ENCODE measurements around the gene ACTN4.

The ACTN4 gene

DNA sequence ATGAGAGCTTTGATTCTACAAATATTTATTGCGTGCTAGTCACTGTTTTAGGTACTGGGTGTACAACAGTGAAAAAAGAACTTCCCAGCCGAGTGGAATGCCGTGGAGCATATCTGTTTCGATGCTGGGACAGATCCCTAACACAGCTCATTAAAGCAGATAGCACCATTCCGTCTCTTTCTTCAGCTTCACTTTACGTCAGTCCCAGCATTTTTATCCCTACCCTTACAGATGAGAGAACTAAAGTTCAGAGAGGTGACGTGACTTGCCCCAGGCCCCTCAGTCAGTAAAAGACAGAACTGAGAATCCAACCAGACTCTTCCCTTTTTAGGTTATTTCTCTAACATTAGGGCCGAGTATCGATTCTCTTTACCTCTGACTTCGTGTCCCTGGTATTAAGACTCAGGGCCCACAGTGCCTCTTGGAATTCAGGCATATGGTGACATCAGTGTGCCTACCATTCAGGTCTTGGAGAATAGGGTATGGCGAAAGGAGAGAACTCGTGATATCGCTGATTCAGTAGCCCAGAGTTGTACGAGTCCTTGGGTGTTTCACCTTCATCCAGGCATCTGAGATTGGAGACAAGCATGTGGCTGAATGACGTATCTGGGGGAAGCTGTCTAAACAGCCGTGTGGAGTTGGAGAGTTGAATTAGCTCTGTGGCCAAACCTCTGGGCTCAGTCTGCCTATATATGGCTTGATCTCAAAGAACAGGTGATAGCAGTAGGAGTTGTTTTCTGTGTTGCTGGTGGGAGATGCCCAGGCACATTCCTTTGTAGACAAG, 27.1 kb downstream of the ACTN4 start:
- peaks cover 35% of the 10 kb centered on the region for H3K36me3 ChIP-seq (ENCODE audit: insufficient read depth, low read length)
- no peaks in the 10 kb centered on the region for H3K27me3 ChIP-seq (ENCODE audit: control insufficient read depth, insufficient read depth, low read length)
- H3K9me3 ChIP-seq (replicated peaks; ENCODE audit: low read length) = no peaks in the 10 kb centered on the region
- H3K4me3 ChIP-seq (ENCODE audit: low read length) = no peak overlapping the region
- peaks cover 66% of the 10 kb centered on the region for H3K4me1 ChIP-seq (ENCODE audit: control insufficient read depth, insufficient read depth, low read length)
- peak overlapping the region; percentile 46 for H3K4me2 ChIP-seq (ENCODE audit: low read length)
- H3K9ac ChIP-seq (ENCODE audit: low read depth, low read length) = peak overlapping the region; percentile 48

DNA sequence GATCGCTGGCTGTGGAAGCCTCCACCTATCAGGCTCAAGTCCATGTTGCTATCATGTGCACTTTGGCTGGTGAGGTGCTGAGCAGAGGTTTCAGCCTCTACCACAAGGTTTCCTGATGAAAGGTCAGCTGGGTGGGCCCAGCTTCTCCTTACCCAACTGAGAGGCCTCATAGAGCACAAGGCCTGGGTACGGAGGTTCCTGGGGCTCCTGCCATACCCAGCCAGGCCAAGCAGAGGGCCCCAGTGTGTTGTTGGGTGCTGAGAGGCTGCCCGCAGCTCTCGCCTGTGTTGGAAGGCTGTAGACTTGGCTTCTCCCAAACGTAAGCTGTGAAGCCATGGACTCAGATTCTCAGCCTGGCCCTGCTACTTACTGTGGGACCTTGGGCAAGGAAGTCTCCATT, 28.2 kb downstream of the ACTN4 start:
- Histone ChIP-seq H3K4me1 (ENCODE audit: control insufficient read depth, insufficient read depth, low read length) (peaks cover 68% of the 10 kb centered on the region), H3K4me2 (ENCODE audit: low read length) (no peak overlapping the region), H3K9ac (ENCODE audit: low read depth, low read length) (no peak overlapping the region), H3K4me3 (ENCODE audit: low read length) (no peak overlapping the region), H3K9me3 (replicated peaks; ENCODE audit: low read length) (no peaks in the 10 kb centered on the region), H3K27me3 (ENCODE audit: control insufficient read depth, insufficient read depth, low read length) (no peaks in the 10 kb centered on the region), H3K36me3 (ENCODE audit: insufficient read depth, low read length) (peaks cover 31% of the 10 kb centered on the region)

DNA sequence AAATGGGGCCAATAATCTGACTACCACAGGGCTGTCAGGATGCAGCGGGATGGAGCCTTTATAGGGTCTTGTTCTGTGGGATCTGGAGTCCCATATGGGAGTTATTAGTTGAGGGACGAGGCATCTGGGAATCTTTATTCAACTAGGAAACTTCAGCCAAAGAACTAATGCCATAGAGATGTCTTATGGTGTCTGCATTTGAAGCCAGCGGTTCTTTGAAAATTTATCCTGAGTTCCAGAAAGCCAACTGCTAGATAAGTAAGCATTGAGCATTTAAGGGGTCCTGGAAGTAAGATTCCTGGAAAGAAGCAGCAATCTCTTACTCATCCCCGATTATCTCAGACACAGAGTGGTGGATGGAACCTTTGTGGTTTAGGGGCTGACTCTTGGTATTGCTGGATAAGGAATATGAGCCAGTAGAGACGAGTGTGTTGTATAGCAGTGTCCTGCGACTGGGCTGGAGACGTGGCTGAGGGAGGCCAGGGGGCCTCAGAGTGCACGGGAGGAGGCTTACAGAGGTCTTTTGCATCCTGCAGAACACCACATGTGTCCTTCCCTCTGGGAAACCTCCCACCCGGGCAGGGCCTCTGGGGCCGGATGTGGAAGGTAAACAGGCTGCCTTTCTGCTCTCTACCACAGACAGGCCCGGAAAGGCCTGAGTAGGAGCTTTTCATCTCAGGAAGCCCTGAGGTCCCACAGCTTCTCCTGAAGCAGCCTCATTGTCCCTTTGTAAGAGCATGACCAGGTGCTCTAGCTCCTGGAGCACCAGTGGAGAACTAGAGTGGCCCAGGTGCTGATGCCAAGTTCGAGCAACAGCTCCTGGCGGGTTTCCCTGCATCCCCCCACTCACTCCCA, 28.8 kb downstream of the ACTN4 start:
- Histone ChIP-seq H3K4me1 (ENCODE audit: control insufficient read depth, insufficient read depth, low read length) (peaks cover 69% of the 10 kb centered on the region), H3K36me3 (ENCODE audit: insufficient read depth, low read length) (peaks cover 31% of the 10 kb centered on the region), H3K9ac (ENCODE audit: low read depth, low read length) (no peak overlapping the region), H3K4me3 (ENCODE audit: low read length) (no peak overlapping the region), H3K27me3 (ENCODE audit: control insufficient read depth, insufficient read depth, low read length) (no peaks in the 10 kb centered on the region), H3K4me2 (ENCODE audit: low read length) (no peak overlapping the region), H3K9me3 (replicated peaks; ENCODE audit: low read length) (no peaks in the 10 kb centered on the region)

DNA sequence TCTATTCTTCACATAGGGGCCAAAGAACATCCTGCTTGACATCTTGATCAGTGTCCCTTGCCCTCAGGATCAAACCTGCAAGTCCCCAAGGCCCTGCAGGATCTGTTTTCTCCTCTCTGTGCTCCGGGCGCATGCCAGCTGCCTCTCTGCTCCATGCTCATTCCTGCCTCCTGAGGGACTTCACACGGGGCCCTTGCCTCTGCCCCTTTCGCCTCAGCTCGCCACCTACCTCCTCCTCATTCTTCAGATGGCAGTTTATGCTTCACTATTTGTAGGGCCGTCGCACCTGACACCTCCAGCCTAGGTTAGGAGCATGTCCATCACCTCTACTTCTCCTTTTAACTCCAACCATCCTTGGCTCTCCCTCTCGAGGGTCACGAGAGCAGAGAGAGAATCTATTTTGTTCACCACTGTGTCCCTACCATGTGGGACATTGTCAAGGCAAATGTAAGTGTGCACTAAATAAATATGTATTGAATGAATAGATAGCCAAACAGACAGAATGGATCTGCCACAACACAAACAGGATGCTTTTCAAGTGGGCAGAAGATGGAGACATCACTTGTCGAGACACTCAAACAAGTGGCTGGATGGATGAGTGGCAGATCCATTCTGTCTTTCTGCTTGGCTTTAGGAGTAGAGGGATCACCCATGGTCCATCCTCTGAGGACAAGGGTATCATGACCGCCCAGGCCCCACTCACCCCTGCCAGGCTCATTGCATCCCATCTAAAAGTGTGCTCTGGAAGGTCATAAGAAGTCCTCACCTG, 29.6 kb downstream of the ACTN4 start:
- no peak overlapping the region for H3K4me3 ChIP-seq (ENCODE audit: low read length)
- no peaks in the 10 kb centered on the region for H3K9me3 ChIP-seq (replicated peaks; ENCODE audit: low read length)
- H3K4me1 ChIP-seq (ENCODE audit: control insufficient read depth, insufficient read depth, low read length) = peaks cover 69% of the 10 kb centered on the region
- no peak overlapping the region for H3K4me2 ChIP-seq (ENCODE audit: low read length)
- no peak overlapping the region for H3K9ac ChIP-seq (ENCODE audit: low read depth, low read length)
- no peaks in the 10 kb centered on the region for H3K27me3 ChIP-seq (ENCODE audit: control insufficient read depth, insufficient read depth, low read length)
- H3K36me3 ChIP-seq (ENCODE audit: insufficient read depth, low read length) = peaks cover 35% of the 10 kb centered on the region

DNA sequence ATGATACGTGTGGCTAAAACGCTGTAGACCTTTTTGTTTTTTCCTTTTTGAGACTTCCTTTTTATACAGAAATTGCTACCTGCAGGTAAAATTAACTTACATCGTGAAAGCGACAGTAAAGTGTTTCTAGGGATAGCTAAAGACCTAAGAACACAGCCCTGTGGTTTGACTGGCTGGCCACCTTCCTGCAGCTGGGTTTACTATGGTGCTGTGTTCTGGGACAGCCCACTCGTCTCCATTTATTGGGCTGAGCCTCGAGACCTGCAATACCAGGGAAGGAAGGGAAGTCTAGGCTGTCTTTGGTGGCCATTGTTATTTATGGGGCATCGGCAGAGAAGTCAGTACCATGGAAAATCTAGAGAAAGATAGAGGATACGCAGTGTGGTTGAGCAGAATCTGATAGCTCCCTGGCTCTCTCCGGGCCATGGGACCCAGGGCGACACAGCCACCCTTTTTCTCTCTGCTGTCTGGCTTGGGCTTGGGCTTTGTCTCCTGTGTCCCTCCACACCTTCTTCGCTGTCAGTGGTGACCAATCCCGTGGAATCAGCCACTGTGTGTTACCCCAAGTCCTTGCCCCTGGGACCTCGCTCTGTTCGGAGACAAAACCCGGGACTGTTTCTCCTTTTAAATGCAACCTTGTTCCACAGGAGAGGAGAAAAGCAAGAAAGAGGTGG, 30.9 kb downstream of the ACTN4 start:
- Histone ChIP-seq H3K9ac (ENCODE audit: low read depth, low read length) (no peak overlapping the region), H3K36me3 (ENCODE audit: insufficient read depth, low read length) (peaks cover 46% of the 10 kb centered on the region), H3K4me1 (ENCODE audit: control insufficient read depth, insufficient read depth, low read length) (peaks cover 81% of the 10 kb centered on the region)

DNA sequence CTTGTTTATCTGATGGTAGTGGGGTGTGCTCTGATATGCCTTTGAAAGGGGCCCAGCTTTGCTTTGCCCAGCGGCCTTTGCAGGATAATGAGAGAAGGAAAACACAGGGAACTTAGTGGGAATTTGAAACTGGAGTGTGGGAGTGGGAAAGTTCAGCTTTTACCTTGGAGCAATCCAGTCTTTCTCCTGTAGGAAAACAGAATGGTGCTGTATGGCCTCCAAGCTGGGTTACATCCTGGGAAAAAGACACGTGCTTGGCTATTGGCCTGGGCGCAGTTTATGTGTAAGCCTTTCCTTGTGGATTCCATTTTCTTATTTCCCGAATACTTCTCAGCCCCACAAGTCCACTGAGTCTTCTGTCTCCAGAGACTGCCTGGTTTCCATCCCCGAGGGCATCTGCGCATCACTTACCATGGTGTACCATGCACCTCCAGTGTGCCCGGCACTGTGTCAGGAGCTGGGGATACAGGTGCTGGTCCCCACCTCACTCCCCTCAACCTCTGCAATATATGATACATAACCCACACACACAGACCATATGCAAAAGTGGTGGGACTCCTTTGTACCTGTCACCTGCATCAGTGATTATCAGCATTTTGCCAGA, 31.5 kb downstream of the ACTN4 start:
- Histone ChIP-seq H3K9ac (ENCODE audit: low read depth, low read length) (no peak overlapping the region), H3K36me3 (ENCODE audit: insufficient read depth, low read length) (peaks cover 46% of the 10 kb centered on the region), H3K4me1 (ENCODE audit: control insufficient read depth, insufficient read depth, low read length) (peaks cover 85% of the 10 kb centered on the region), H3K4me3 (ENCODE audit: low read length) (no peak overlapping the region), H3K9me3 (replicated peaks; ENCODE audit: low read length) (no peaks in the 10 kb centered on the region), H3K27me3 (ENCODE audit: control insufficient read depth, insufficient read depth, low read length) (no peaks in the 10 kb centered on the region), H3K4me2 (ENCODE audit: low read length) (no peak overlapping the region)

More for the DNA sequence above, 30.9 kb downstream of the ACTN4 start:
- H3K4me3 ChIP-seq (ENCODE audit: low read length) = no peak overlapping the region
- no peak overlapping the region for H3K4me2 ChIP-seq (ENCODE audit: low read length)
- H3K27me3 ChIP-seq (ENCODE audit: control insufficient read depth, insufficient read depth, low read length) = no peaks in the 10 kb centered on the region
- no peaks in the 10 kb centered on the region for H3K9me3 ChIP-seq (replicated peaks; ENCODE audit: low read length)

DNA sequence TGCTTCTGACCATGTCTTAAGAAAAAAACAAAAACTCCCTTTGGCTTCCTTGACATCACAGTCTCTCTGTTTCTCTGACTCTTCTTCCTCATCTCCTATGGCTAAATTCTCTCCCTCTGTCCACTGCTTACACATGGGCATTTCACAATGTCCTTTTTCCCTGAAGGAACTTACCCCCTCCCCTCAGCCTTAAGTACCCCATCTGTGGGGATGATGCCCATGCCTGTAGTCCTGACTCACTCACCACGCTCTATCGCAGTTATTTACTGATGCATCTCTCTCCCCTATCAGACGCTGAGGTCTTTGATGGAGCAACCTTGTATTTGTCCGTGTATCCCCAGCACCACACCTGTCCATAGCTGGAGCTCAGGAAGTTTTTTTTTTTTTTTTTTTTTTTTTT, 32.4 kb downstream of the ACTN4 start:
- Histone ChIP-seq H3K4me2 (ENCODE audit: low read length) (peak overlapping the region; percentile 5), H3K27me3 (ENCODE audit: control insufficient read depth, insufficient read depth, low read length) (no peaks in the 10 kb centered on the region), H3K9ac (ENCODE audit: low read depth, low read length) (peak overlapping the region; percentile 15), H3K36me3 (ENCODE audit: insufficient read depth, low read length) (peaks cover 46% of the 10 kb centered on the region), H3K4me1 (ENCODE audit: control insufficient read depth, insufficient read depth, low read length) (peaks cover 84% of the 10 kb centered on the region), H3K4me3 (ENCODE audit: low read length) (no peak overlapping the region), H3K9me3 (replicated peaks; ENCODE audit: low read length) (no peaks in the 10 kb centered on the region)

DNA sequence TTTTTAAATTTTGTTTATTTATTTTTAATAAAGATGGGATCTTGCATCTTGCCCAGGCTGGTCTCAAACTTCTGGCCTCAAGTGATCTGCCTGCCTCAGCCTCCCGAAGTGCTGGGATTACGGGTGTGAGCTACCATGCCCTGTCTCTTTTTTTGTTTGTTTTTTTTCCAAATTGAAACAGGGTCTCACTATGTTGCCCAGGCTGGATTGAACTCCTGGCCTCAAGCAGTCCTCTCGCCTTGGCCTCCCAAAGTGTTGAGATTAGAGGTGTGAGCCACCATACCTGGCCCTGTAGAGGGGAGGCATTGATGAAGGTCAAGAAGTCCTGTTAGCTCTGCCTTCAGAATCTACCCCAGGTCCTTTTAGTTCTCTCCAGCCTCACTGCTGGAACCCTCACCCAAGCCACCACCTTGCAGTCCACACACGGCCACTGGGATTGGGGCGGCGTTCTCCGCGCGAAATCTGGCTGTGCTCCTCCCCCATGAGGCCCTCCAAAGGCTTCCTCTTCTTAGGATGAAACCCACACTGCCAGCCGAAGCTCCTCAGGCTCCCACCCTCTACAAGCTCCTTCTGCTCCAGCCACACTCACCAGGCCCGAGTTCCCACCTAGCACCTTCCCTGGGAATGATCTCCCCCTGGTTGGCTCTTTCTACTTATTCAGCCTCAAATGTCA, 34.9 kb downstream of the ACTN4 start:
- Histone ChIP-seq H3K9ac (ENCODE audit: low read depth, low read length) (peak overlapping the region; percentile 80), H3K36me3 (ENCODE audit: insufficient read depth, low read length) (peaks cover 40% of the 10 kb centered on the region), H3K4me3 (ENCODE audit: low read length) (peak overlapping the region; percentile 47)

DNA sequence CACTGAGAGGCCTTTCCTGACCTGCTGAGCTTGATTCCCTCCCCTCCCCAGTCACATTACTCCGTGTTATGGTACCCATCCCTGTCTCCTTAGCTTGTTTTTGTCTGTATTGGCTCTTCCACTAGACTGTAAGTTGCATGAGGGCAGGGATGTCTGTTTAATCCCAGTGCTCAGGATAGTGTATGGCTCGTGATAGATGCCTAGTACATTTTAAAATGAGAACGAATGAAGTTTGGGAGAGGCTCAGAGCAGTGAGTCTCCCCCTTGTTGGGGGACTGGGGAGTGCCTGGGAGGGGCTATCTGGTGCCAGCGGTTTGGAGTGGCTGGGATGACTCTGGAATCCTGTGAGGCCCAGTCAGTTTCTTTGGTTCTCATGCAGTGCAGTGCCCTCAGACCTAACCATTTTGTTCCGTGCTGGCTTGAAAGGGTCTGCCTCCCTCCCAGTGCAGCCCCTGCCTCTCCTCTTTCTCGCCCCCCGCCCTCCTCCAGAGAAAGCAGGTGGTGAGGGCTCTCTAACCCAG, 35.5 kb downstream of the ACTN4 start:
- Histone ChIP-seq H3K36me3 (ENCODE audit: insufficient read depth, low read length) (peaks cover 42% of the 10 kb centered on the region), H3K4me2 (ENCODE audit: low read length) (peak overlapping the region; percentile 71), H3K4me3 (ENCODE audit: low read length) (peak overlapping the region; percentile 47), H3K4me1 (ENCODE audit: control insufficient read depth, insufficient read depth, low read length) (peaks cover 93% of the 10 kb centered on the region), H3K9ac (ENCODE audit: low read depth, low read length) (peak overlapping the region; percentile 80), H3K27me3 (ENCODE audit: control insufficient read depth, insufficient read depth, low read length) (no peaks in the 10 kb centered on the region), H3K9me3 (replicated peaks; ENCODE audit: low read length) (no peaks in the 10 kb centered on the region)

More for the DNA sequence above, 34.9 kb downstream of the ACTN4 start:
- Histone ChIP-seq H3K4me2 (ENCODE audit: low read length) (peak overlapping the region; percentile 71), H3K4me1 (ENCODE audit: control insufficient read depth, insufficient read depth, low read length) (peaks cover 87% of the 10 kb centered on the region), H3K27me3 (ENCODE audit: control insufficient read depth, insufficient read depth, low read length) (no peaks in the 10 kb centered on the region), H3K9me3 (replicated peaks; ENCODE audit: low read length) (no peaks in the 10 kb centered on the region)

DNA sequence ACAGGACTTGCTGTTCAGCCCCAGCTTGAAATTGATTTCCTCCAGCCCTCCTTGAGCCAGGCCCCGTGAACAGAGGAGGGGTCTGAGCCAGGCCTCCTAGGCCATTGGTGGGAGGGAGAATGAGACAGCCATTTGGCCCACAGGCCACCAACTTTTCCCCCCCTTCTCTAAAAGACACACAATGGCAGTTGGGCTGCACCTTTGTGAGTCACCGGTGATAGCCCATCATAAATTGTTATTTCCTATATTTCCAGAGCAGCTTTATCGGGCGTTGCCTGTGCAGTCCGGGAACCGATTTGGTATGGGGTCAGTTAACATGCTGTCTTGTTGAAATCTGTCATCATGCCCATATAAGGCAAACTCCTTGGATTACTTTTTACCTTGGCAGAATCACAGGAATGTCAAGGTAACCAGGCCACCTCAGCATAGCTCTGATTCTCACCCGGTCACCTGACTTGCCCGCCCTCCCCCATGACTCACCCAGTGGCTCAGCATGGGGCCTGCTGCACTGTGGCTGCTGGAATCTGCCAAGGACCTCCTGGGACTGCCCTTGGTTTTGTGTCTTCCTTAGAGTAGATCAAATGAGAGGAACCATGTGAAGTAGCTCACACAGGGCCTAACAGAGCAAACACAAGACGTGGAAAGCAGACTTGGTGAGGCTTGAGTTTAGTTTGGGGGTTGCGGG, 36.1 kb downstream of the ACTN4 start:
- Histone ChIP-seq H3K4me2 (ENCODE audit: low read length) (peak overlapping the region; percentile 71), H3K4me1 (ENCODE audit: control insufficient read depth, insufficient read depth, low read length) (peaks cover 97% of the 10 kb centered on the region), H3K27me3 (ENCODE audit: control insufficient read depth, insufficient read depth, low read length) (no peaks in the 10 kb centered on the region), H3K4me3 (ENCODE audit: low read length) (peak overlapping the region; percentile 47), H3K9ac (ENCODE audit: low read depth, low read length) (peak overlapping the region; percentile 80), H3K9me3 (replicated peaks; ENCODE audit: low read length) (no peaks in the 10 kb centered on the region), H3K36me3 (ENCODE audit: insufficient read depth, low read length) (peaks cover 37% of the 10 kb centered on the region)
